Mesendoderm (in vitro differentiated cells): ENCODE results near the gene CDC42SE2.

Experiments
- DNase-seq: peaks from one replicate; pipeline ENCODE4 v3.0.0; 2013
- H2AK5ac ChIP-seq: 2 replicates; pipeline ENCODE4 v1.6.1; 2013; ENCODE audit warnings: low read length, inconsistent platforms
- H2BK120ac ChIP-seq: 2 replicates; pipeline ENCODE4 v1.6.1; 2013; ENCODE audit warnings: low read depth, mild to moderate bottlenecking, low read length, moderate library complexity, mixed read lengths
- H2BK15ac ChIP-seq: replicated peaks from 2 replicates; pipeline ENCODE4 v1.6.1; 2013; ENCODE audit warnings: low read depth, mild to moderate bottlenecking, moderate library complexity
- H2BK5ac ChIP-seq: 2 replicates; pipeline ENCODE4 v1.6.1; 2013; ENCODE audit warnings: low read length, inconsistent platforms
- H3K18ac ChIP-seq: 2 replicates; pipeline ENCODE4 v1.6.1; 2013; ENCODE audit warnings: mild to moderate bottlenecking, low read length, mixed read lengths
- H3K23ac ChIP-seq: one replicate; pipeline ENCODE4 v1.6.1; 2013; ENCODE audit warnings: low read length
- H3K27ac ChIP-seq: 2 replicates; pipeline ENCODE4 v1.5.1; 2013; ENCODE audit warnings: low read depth, mild to moderate bottlenecking, inconsistent platforms, low read length, moderate library complexity
- H3K27me3 ChIP-seq: 2 replicates; pipeline ENCODE4 v1.6.1; 2013; ENCODE audit warnings: low read length, control low read depth, mild to moderate bottlenecking, inconsistent platforms; ENCODE audit not compliant: insufficient read depth, poor library complexity
- H3K36me3 ChIP-seq: 2 replicates; pipeline ENCODE4 v1.6.1; 2013; ENCODE audit warnings: low read length, inconsistent platforms; ENCODE audit not compliant: control insufficient read depth, insufficient read depth
- H3K4ac ChIP-seq: one replicate; pipeline ENCODE4 v1.6.1; 2013; ENCODE audit warnings: low read depth, mild to moderate bottlenecking, low read length, moderate library complexity
- H3K4me1 ChIP-seq: 2 replicates; pipeline ENCODE4 v1.6.1; 2013; ENCODE audit warnings: low read depth, low read length, inconsistent platforms; ENCODE audit not compliant: control insufficient read depth
- H3K4me2 ChIP-seq: 2 replicates; pipeline ENCODE4 v1.6.1; 2013; ENCODE audit warnings: low read length
- H3K4me3 ChIP-seq: 2 replicates; pipeline ENCODE4 v1.5.1; 2013; ENCODE audit warnings: mild to moderate bottlenecking, low read length
- H3K56ac ChIP-seq: one replicate; pipeline ENCODE4 v1.6.1; 2013; ENCODE audit warnings: low read length
- H3K79me1 ChIP-seq: 2 replicates; pipeline ENCODE4 v1.6.1; 2013; ENCODE audit warnings: low read length, inconsistent platforms
- H3K79me2 ChIP-seq: 2 replicates; pipeline ENCODE4 v1.6.1; 2013; ENCODE audit warnings: mild to moderate bottlenecking, low read length; ENCODE audit not compliant: control insufficient read depth, insufficient read depth
- H3K9ac ChIP-seq: 2 replicates; pipeline ENCODE4 v1.6.1; 2013; ENCODE audit warnings: low read length, inconsistent platforms
- H4K5ac ChIP-seq: one replicate; pipeline ENCODE4 v1.6.1; 2013; ENCODE audit warnings: low read length
- H4K8ac ChIP-seq: one replicate; pipeline ENCODE4 v1.6.1; 2013; ENCODE audit warnings: low read depth, mild to moderate bottlenecking, control low read depth, low read length, moderate library complexity
- WGBS: extraction: QIAGEN DNeasy Blood & Tissue Kit; methylation state at CpG from one replicate; pipeline ENCODE4 v1.1.7; 2013; ENCODE audit warnings: low lambda C conversion rate, missing lambda C conversion rate; ENCODE audit not compliant: insufficient coverage; ENCODE audit errors: extremely low coverage; 5-methylcytosine and 5-hydroxymethylcytosine counted together

CDC42SE2 gene

DNA sequence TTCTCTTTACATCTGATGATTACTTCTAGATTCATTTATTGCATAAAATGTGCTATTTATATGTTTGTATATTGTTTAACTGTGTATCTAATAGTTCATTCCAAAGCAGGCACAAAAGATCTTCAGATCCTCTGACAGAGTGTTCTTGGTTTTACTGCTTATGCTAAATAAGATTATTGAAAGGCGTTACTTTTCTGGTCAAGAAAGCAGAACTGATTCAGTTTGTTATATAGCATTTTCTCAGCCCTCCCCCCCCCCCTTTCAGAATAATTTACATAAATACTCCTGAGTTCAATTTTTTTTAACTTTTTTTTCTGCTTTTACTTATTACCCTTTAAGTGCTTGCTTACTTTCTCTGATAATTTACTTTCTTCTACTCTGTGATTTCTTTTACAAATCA, 15.4 kb downstream of the CDC42SE2 start:
- H4K8ac ChIP-seq: no peak overlapping the region
- H3K27me3 ChIP-seq: no peaks in the 10 kb centered on the region
- peaks cover 5% of the 10 kb centered on the region for H3K79me2 ChIP-seq
- H2BK120ac ChIP-seq: no peak overlapping the region
- no peak overlapping the region for H3K56ac ChIP-seq
- H3K4me1 ChIP-seq: peaks cover 2% of the 10 kb centered on the region
- H3K4me2 ChIP-seq: no peak overlapping the region
- no peaks in the 10 kb centered on the region for H3K79me1 ChIP-seq
- H3K4me3 ChIP-seq: no peak overlapping the region
- no peak overlapping the region for H3K9ac ChIP-seq
- H3K18ac ChIP-seq: no peak overlapping the region
- H3K23ac ChIP-seq: no peak overlapping the region
- no peak overlapping the region for H3K4ac ChIP-seq
- H4K5ac ChIP-seq: no peak overlapping the region
- no peak overlapping the region for H2BK5ac ChIP-seq
- H3K27ac ChIP-seq: no peak overlapping the region
- H2BK15ac ChIP-seq: no peak overlapping the region
- no CpG with 5 or more reads among the region's 1 CpG for WGBS
- H2AK5ac ChIP-seq: no peak overlapping the region
- DNase-seq: no peak
- no peaks in the 10 kb centered on the region for H3K36me3 ChIP-seq

- Histone ChIP-seq H3K79me2 (peaks cover 5% of the 10 kb centered on the region), H3K56ac (no peak overlapping the region), H3K4me2 (no peak overlapping the region), H3K9ac (no peak overlapping the region), H3K79me1 (no peaks in the 10 kb centered on the region), H3K18ac (no peak overlapping the region), H3K27me3 (no peaks in the 10 kb centered on the region), H3K4me1 (peaks cover 2% of the 10 kb centered on the region), H2AK5ac (no peak overlapping the region), H3K36me3 (no peaks in the 10 kb centered on the region), H3K4me3 (no peak overlapping the region), H2BK15ac (no peak overlapping the region), H3K4ac (no peak overlapping the region), H4K8ac (no peak overlapping the region), H2BK120ac (no peak overlapping the region), H2BK5ac (no peak overlapping the region), H4K5ac (no peak overlapping the region), H3K27ac (no peak overlapping the region), H3K23ac (no peak overlapping the region)
- no peak for DNase-seq
- WGBS: 100% methylated on average over 1 of the region's 3 CpGs
Observed at GRCh38 chr5:131280417-131280816, 16.6 kb downstream of the CDC42SE2 start.

- H4K8ac ChIP-seq: no peak overlapping the region
- no peak for DNase-seq
- H2BK120ac ChIP-seq: no peak overlapping the region
- peaks cover under 1% of the 10 kb centered on the region for H3K79me1 ChIP-seq
- H3K79me2 ChIP-seq: peaks cover 5% of the 10 kb centered on the region
- no peak overlapping the region for H2BK15ac ChIP-seq
- no peak overlapping the region for H3K9ac ChIP-seq
- no peak overlapping the region for H3K23ac ChIP-seq
- H3K4me1 ChIP-seq: peaks cover 2% of the 10 kb centered on the region
- H3K18ac ChIP-seq: no peak overlapping the region
- H4K5ac ChIP-seq: no peak overlapping the region
- no peak overlapping the region for H3K4me3 ChIP-seq
- H2BK5ac ChIP-seq: no peak overlapping the region
- H3K27me3 ChIP-seq: no peaks in the 10 kb centered on the region
- no peak overlapping the region for H3K56ac ChIP-seq
- no CpG with 5 or more reads among the region's 5 CpGs for WGBS
- H3K4ac ChIP-seq: no peak overlapping the region
- no peaks in the 10 kb centered on the region for H3K36me3 ChIP-seq
- H2AK5ac ChIP-seq: no peak overlapping the region
- H3K4me2 ChIP-seq: no peak overlapping the region
- no peak overlapping the region for H3K27ac ChIP-seq
Observed at GRCh38 chr5:131281133-131281867, 17.4 kb downstream of the CDC42SE2 start.

- Histone ChIP-seq H3K23ac (no peak overlapping the region), H3K4me2 (no peak overlapping the region), H4K5ac (no peak overlapping the region), H3K18ac (no peak overlapping the region), H3K27me3 (no peaks in the 10 kb centered on the region), H2AK5ac (no peak overlapping the region), H3K79me2 (peaks cover 5% of the 10 kb centered on the region), H3K79me1 (peaks cover 2% of the 10 kb centered on the region), H4K8ac (no peak overlapping the region), H2BK120ac (no peak overlapping the region), H2BK5ac (no peak overlapping the region), H2BK15ac (no peak overlapping the region), H3K4me3 (no peak overlapping the region), H3K27ac (no peak overlapping the region), H3K56ac (no peak overlapping the region), H3K4ac (no peak overlapping the region), H3K36me3 (no peaks in the 10 kb centered on the region), H3K9ac (no peak overlapping the region), H3K4me1 (peaks cover 2% of the 10 kb centered on the region)
- DNase-seq: no peak
- no CpG with 5 or more reads among the region's 2 CpGs for WGBS
Observed at GRCh38 chr5:131281868-131282234, 18.0 kb downstream of the CDC42SE2 start.

- Histone ChIP-seq H3K36me3 (no peaks in the 10 kb centered on the region), H3K4me1 (peaks cover 2% of the 10 kb centered on the region), H3K4ac (no peak overlapping the region), H4K8ac (no peak overlapping the region), H3K9ac (no peak overlapping the region), H3K27ac (no peak overlapping the region), H3K56ac (no peak overlapping the region), H3K79me2 (peaks cover 5% of the 10 kb centered on the region), H3K4me3 (no peak overlapping the region), H2BK120ac (no peak overlapping the region), H4K5ac (no peak overlapping the region), H3K27me3 (no peaks in the 10 kb centered on the region), H3K23ac (no peak overlapping the region), H3K79me1 (peaks cover 2% of the 10 kb centered on the region), H2BK5ac (no peak overlapping the region), H2AK5ac (no peak overlapping the region), H2BK15ac (no peak overlapping the region), H3K4me2 (no peak overlapping the region), H3K18ac (no peak overlapping the region)
- no peak for DNase-seq
- no CpG with 5 or more reads among the region's 2 CpGs for whole genome bisulfite sequencing
Observed at GRCh38 chr5:131282235-131282634, 18.4 kb downstream of the CDC42SE2 start.
